Ammon's horn (tissue), 1 donor: Measurements from ENCODE around the gene CYB5D1.

Experiments used
- DNase-seq: peaks from one replicate; pipeline ENCODE4 v3.0.0-alpha.2; 2016; ENCODE audit warnings: low spot score

CYB5D1 gene

DNA sequence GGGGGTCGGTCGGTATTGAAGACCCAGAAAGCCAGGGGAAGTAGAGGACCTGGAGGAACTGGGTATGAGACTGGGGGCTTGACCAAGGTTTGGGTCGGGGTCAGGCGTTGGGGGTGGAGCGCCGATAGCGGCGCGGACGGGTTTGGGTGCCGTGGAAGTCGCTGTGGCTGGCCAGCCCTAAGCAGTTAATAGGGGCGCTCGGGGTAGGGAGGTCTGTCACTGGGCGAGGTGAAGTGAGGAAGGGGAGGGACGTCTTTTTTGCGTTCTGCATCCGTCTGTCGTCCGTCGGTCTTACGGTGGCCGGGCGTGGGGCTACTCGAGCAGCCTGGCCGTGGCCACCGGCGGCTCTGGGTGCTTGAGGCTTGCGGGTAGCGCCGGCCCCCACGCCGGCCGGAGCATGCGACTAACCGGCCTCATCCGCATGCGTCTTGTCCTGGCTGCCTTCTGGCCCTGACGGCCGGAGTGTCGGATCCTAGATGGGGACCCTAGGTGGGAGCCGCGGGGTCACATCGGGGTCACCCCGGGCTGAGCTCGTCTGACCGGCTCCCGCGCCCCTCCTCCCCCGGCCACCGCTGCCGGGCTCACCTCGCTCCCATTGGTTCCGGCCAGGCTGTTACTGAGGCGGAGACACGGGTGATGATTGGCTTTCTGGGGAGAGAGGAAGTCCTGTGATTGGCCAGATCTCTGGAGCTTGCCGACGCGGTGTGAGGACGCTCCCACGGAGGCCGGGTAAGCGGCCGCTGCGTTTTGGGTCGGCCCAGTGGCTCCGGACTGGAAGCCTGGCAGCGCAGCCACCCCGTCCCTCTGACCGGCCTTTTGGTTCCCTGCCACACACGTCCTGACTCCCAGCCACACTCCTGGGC is 13.3 kb upstream of the CYB5D1 start:
- peak; percentile 98 for DNase-seq

DNA sequence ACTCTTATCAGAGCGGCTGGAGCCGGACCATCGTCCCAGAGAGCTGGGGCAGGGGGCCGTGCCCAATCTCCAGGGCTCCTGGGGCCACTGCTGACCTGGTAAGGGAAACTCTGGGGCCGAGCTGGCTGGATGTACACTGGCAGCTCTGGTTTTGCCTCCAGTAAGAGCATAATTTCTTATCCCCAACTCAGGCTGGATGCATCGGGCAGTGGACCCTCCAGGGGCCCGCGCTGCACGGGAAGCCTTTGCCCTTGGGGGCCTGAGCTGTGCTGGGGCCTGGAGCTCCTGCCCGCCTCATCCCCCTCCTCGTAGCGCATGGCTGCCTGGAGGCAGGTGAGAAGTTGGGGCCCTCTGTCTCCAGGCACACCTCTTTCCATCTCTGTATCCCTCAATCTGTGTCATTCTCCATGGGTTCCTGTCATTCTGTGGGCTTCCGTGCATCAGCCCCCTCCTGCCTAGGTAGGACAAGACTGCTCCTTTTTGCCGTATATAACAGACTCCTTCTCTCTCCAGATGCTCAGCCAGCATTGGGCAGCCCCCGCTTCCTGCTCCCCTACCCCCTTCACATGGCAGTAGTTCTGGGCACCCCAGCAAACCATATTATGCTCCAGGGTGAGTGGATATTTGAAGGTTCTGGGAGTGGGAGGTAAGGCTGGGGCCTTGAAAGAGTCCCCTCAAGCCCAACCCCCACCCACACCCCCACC is 12.3 kb upstream of the CYB5D1 start:
- no peak for DNase-seq

DNA sequence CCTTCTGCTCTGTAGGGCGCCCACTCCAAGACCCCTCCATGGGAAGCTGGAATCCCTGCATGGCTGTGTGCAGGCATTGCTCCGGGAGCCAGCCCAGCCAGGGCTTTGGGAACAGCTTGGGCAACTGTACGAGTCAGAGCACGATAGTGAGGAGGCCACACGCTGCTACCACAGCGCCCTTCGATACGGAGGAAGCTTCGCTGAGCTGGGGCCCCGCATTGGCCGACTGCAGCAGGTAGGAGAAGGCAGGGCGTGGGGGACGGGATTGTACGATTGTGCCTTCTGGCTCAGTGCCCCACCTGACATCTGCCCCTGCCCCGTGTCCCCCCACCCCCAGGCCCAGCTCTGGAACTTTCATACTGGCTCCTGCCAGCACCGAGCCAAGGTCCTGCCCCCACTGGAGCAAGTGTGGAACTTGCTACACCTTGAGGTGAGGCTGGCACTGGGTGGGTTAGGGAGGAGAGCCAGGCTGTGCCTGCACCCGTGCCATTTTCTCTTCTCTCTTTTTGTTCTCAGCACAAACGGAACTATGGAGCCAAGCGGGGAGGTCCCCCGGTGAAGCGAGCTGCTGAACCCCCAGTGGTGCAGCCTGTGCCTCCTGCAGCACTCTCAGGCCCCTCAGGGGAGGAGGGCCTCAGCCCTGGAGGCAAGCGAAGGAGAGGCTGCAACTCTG is 11.6 kb upstream of the CYB5D1 start:
- no peak for DNase-seq

DNA sequence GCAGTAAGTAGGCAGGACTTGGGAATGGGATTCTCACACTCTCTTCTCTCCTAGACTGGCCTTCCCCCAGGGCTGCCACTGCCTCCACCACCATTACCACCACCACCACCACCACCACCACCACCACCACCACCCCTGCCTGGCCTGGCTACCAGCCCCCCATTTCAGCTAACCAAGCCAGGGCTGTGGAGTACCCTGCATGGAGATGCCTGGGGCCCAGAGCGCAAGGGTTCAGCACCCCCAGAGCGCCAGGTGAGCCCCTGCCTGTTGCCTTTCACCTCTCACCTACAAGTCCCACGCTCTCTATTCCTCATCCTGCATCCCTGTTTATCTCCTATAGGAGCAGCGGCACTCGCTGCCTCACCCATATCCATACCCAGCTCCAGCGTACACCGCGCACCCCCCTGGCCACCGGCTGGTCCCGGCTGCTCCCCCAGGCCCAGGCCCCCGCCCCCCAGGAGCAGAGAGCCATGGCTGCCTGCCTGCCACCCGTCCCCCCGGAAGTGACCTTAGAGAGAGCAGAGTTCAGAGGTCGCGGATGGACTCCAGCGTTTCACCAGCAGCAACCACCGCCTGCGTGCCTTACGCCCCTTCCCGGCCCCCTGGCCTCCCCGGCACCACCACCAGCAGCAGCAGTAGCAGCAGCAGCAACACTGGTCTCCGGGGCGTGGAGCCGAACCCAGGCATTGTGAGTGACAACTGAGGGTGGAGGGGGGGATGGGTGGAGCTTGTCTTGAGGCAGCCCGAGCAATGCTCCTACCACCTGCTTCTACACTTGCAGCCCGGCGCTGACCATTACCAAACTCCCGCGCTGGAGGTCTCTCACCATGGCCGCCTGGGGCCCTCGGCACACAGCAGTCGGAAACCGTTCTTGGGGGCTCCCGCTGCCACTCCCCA is 10.8 kb upstream of the CYB5D1 start:
- no peak for DNase-seq

DNA sequence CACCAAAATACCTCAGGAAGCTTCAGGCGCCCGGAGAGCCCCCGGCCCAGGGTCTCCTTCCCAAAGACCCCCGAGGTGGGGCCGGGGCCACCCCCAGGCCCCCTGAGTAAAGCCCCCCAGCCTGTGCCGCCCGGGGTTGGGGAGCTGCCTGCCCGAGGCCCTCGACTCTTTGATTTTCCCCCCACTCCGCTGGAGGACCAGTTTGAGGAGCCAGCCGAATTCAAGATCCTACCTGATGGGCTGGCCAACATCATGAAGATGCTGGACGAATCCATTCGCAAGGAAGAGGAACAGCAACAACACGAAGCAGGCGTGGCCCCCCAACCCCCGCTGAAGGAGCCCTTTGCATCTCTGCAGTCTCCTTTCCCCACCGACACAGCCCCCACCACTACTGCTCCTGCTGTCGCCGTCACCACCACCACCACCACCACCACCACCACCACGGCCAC is 9.6 kb upstream of the CYB5D1 start:
- DNase-seq, result no peak

DNA sequence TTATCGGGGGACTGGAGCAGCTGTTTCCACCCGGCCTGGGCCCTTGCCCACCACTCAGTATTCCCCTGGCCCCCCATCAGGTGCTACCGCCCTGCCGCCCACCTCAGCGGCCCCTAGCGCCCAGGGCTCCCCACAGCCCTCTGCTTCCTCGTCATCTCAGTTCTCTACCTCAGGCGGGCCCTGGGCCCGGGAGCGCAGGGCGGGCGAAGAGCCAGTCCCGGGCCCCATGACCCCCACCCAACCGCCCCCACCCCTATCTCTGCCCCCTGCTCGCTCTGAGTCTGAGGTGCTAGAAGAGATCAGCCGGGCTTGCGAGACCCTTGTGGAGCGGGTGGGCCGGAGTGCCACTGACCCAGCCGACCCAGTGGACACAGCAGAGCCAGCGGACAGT is 9.1 kb upstream of the CYB5D1 start:
- DNase-seq, result no peak

DNA sequence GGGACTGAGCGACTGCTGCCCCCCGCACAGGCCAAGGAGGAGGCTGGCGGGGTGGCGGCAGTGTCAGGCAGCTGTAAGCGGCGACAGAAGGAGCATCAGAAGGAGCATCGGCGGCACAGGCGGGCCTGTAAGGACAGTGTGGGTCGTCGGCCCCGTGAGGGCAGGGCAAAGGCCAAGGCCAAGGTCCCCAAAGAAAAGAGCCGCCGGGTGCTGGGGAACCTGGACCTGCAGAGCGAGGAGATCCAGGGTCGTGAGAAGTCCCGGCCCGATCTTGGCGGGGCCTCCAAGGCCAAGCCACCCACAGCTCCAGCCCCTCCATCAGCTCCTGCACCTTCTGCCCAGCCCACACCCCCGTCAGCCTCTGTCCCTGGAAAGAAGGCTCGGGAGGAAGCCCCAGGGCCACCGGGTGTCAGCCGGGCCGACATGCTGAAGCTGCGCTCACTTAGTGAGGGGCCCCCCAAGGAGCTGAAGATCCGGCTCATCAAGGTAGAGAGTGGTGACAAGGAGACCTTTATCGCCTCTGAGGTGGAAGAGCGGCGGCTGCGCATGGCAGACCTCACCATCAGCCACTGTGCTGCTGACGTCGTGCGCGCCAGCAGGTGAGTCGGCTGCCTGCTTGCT is 8.6 kb upstream of the CYB5D1 start:
- DNase-seq, result no peak

DNA sequence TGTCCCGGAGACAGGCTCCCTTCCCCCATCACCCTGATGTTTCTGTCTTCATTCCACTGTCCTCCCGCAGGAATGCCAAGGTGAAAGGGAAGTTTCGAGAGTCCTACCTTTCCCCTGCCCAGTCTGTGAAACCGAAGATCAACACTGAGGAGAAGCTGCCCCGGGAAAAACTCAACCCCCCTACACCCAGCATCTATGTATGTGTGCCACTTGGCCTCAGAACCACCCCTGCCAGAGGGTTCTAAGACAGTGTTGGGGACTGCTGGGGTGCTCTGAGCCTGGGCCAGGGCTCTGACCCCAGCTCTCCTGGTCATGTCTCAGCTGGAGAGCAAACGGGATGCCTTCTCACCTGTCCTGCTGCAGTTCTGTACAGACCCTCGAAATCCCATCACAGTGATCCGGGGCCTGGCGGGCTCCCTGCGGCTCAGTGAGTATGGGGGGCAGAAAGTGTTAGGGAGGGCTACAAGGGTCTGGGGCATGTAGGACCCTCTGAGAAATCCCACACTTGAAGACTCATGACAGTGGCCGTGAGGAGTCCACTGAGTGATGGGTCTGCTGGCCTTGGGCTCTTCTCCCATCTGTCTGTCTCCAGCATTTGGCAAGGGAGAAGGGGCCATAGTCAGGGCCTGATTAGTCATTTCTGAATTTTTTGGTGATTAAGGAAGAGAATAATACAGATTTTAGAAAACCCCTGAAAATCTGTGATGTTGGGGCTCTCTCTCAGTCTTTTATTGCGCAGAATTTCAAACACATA is 7.9 kb upstream of the CYB5D1 start:
- no peak for DNase-seq

DNA sequence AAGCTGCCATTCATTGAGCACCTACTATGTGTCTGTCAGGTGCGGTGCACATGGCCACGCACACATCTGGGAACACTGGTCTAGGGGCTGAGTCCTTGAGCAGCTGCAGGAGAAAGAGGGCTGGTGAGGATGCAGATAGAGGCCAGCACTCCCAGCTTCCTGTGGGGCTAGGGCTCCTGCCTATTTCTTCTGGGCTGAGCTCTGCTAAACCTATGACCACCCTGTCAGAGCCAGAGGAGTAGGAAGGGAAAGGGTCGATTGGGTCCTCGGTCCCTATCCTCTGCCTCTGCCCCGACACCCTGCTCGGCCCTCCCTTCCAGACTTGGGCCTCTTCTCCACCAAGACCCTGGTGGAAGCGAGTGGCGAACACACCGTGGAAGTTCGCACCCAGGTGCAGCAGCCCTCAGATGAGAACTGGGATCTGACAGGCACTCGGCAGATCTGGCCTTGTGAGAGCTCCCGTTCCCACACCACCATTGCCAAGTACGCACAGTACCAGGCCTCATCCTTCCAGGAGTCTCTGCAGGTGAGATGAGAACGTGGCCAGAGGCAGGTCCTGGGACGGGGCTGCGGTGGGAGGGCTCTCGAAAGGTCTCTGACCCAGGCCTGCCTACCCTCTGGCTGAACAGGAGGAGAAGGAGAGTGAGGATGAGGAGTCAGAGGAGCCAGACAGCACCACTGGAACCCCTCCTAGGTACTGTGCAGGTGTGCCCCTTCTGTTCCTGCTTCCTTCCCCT is 6.9 kb upstream of the CYB5D1 start:
- no peak for DNase-seq

DNA sequence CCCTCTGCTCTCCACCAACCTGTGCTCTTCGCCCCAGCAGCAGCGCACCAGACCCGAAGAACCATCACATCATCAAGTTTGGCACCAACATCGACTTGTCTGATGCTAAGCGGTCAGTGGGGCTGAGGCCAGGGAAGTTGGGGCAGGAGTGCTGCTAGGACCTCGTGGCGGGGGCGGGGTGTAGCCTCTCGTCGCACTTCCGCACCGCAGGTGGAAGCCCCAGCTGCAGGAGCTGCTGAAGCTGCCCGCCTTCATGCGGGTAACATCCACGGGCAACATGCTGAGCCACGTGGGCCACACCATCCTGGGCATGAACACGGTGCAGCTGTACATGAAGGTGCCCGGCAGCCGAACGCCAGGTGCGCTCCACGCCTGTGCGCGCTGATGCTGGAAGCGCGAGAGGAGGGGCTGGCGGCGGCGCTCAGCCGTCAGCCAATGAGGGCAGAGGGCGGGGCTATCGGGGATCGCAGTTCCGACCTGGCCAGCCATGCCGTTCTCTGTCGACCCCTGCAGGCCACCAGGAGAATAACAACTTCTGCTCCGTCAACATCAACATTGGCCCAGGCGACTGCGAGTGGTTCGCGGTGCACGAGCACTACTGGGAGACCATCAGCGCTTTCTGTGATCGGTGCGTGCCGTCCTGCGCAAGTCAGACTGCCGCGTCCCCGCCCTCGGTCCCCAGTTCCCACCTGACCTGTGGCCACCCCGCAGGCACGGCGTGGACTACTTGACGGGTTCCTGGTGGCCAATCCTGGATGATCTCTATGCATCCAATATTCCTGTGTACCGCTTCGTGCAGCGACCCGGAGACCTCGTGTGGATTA is 6.2 kb upstream of the CYB5D1 start:
- DNase-seq, result peak; percentile 96

DNA sequence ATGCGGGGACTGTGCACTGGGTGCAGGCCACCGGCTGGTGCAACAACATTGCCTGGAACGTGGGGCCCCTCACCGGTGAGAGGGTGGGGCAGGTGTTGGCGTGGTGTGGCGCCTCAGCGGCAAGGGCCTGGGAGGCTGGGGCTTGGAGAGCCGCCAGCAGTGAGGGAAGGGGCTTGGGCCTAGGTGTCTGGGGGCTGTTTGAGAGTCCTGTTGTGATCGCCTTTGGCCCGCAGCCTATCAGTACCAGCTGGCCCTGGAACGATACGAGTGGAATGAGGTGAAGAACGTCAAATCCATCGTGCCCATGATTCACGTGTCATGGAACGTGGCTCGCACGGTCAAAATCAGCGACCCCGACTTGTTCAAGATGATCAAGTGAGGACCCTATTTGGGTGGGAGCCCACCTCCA is 5.5 kb upstream of the CYB5D1 start:
- DNase-seq, result no peak

DNA sequence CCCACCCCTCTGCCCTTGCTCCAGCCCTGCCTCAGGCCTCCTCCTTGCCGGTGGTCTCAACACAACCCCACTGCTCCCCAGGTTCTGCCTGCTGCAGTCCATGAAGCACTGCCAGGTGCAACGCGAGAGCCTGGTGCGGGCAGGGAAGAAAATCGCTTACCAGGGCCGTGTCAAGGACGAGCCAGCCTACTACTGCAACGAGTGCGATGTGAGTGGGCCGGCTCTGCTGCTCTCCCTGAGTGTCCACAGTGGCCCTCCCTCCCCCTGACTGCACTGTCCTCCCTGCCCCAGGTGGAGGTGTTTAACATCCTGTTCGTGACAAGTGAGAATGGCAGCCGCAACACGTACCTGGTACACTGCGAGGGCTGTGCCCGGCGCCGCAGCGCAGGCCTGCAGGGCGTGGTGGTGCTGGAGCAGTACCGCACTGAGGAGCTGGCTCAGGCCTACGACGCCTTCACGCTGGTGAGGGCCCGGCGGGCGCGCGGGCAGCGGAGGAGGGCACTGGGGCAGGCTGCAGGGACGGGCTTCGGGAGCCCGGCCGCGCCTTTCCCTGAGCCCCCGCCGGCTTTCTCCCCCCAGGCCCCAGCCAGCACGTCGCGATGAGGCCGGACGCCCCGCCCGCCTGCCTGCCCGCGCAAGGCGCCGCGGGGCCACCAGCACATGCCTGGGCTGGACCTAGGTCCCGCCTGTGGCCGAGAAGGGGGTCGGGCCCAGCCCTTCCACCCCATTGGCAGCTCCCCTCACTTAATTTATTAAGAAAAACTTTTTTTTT is 4.7 kb upstream of the CYB5D1 start:
- DNase-seq, result no peak

DNA sequence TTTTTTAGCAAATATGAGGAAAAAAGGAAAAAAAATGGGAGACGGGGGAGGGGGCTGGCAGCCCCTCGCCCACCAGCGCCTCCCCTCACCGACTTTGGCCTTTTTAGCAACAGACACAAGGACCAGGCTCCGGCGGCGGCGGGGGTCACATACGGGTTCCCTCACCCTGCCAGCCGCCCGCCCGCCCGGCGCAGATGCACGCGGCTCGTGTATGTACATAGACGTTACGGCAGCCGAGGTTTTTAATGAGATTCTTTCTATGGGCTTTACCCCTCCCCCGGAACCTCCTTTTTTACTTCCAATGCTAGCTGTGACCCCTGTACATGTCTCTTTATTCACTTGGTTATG is 4.1 kb upstream of the CYB5D1 start:
- no peak for DNase-seq

DNA sequence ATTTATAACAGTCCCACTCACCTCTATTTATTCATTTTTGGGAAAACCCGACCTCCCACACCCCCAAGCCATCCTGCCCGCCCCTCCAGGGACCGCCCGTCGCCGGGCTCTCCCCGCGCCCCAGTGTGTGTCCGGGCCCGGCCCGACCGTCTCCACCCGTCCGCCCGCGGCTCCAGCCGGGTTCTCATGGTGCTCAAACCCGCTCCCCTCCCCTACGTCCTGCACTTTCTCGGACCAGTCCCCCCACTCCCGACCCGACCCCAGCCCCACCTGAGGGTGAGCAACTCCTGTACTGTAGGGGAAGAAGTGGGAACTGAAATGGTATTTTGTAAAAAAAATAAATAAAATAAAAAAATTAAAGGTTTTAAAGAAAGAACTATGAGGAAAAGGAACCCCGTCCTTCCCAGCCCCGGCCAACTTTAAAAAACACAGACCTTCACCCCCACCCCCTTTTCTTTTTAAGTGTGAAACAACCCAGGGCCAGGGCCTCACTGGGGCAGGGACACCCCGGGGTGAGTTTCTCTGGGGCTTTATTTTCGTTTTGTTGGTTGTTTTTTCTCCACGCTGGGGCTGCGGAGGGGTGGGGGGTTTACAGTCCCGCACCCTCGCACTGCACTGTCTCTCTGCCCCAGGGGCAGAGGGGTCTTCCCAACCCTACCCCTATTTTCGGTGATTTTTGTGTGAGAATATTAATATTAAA is 3.6 kb upstream of the CYB5D1 start:
- no peak for DNase-seq

DNA sequence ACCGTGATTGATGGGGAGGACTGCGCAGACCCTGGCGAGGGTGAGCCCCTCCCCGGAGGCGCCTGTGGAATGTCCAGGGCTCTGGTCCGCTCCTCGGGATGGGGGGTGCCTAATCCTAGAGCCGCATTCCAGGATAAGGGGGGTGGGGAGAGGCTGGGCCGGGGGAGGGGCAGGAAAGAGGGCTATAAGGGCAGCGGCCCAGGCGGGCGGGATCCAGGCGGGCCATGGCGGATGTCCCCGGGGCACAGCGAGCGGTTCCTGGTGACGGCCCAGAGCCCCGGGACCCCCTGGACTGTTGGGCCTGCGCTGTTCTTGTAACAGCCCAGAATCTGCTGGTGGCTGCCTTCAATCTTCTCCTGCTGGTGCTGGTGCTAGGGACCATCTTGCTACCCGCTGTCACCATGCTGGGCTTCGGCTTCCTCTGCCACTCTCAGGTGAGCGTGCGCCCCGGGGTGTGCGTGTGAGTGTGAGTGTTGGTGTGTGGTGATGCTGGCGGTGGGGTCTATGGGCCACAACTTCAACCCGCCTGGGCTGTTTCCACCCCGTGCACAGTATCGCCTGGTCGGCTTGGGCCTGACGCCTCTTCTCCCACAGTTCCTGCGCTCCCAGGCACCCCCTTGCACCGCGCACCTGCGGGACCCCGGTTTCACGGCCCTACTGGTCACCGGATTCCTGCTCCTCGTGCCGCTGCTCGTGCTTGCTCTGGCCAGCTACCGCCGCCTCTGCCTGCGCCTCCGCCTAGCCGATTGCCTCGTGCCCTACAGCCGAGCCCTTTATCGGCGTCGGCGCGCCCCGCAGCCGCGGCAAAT is 2.7 kb upstream of the CYB5D1 start, which contains the start of gene TMEM88:
Gene TMEM88 (plus strand): TSS at position 216 of the 809 bp plus-strand sequence. CDS start 9 bp downstream, at position 225.
- DNase-seq, result no peak

DNA sequence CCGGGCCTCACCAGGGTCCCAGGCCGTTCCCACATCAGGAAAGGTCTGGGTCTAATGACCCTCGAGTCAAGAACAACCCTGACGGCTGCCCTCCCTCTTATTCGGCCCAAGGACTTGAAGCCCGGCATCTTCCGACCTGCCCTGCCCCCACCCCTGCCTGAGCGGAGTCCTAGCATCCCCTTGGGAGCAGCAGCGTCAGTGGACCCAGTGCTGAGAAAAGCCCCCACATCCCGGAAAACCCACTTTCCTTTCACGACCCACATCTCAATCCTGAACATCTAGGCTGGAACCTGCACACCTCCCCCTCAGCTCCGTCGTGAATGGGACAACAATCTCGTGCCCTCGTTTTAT is 2.2 kb upstream of the CYB5D1 start:
- DNase-seq, result no peak
